Right lobe of liver (tissue), 6 donors: ENCODE measurements around the gene SH3BP2. TPM values are rescaled to one million over a fixed set of nuclear protein-coding genes. Genes with fewer than 3 reads are reported as not detected.
A peak's percentile ranks its signal among the peaks of the same experiment; 100 is the strongest.

Source experiments
- ATAC-seq, 4 donors: fragments of 200-7000 bp; cut with Tn5 transposase; one replicate each; pipeline ENCODE4 v1.9.1; 2020; ENCODE audit warnings: mild to moderate bottlenecking in 4 of 4, moderate library complexity in 4 of 4
- DNase-seq, 3 donors: peaks; one replicate each; pipeline ENCODE4 v3.0.0-alpha.2; 2020
- H3K27ac ChIP-seq, 3 donors: fragments of 200-600 bp; one replicate each; pipeline ENCODE4 v1.8.0; 2022
- H3K27me3 ChIP-seq, 2 donors: fragments of 200-600 bp; one replicate each; pipeline ENCODE4 v1.8.0; 2022
- H3K36me3 ChIP-seq, 4 donors: fragments of 200-600 bp; sonication (generic) in 1 of 4; one replicate each; pipeline versions ENCODE4 v1.5.1 to v1.8.0; 2017 to 2022; ENCODE audit warnings: control low read depth in 1 of 4
- H3K4me1 ChIP-seq, 4 donors: fragments of 200-600 bp; sonication (generic) in 1 of 4; one replicate each; pipeline versions ENCODE4 v1.5.1 to v1.8.0; 2017 to 2022; ENCODE audit warnings: control low read depth in 1 of 4
- H3K4me3 ChIP-seq, 3 donors: fragments of 200-600 bp; one replicate each; pipeline ENCODE4 v1.8.0; 2022
- H3K9me3 ChIP-seq, 4 donors: fragments of 200-600 bp; sonication (generic) in 1 of 4; one replicate each; pipeline versions ENCODE4 v1.5.1 to v1.8.0; 2017 to 2022; ENCODE audit warnings: control low read depth in 1 of 4
- CTCF ChIP-seq, 4 donors: fragments of 200-600 bp in 3 of 4; fragments of 450-650 bp in 1 of 4; IDR thresholded peaks; one replicate each; pipeline versions ENCODE4 v1.5.1 to v1.8.0; 2016 to 2022; ENCODE audit warnings: antibody characterized with exemption in 4 of 4, mild to moderate bottlenecking in 2 of 4
- POLR2A ChIP-seq: fragments of 450-650 bp; IDR thresholded peaks from one replicate; pipeline ENCODE4 v1.6.1; 2017; ENCODE audit warnings: antibody characterized with exemption, mild to moderate bottlenecking
- WGBS: methylation state at CpG from one replicate; pipeline ENCODE4 v1.1.6; 2018; ENCODE audit warnings: low coverage, low lambda C conversion rate; ENCODE audit not compliant: insufficient coverage; ENCODE audit errors: missing lambda C conversion rate; 5-methylcytosine and 5-hydroxymethylcytosine counted together
- intact Hi-C, 2 donors: fragments of 100-400 bp; cut with DNase I; formaldehyde crosslinking; loops; one replicate each; pipeline versions ENCODE4 v1.11.2 to v1.14.1; 2022
- total RNA-seq, 6 experiments: library from RNA; depleted of rRNA in 2 of 6; stranded (reverse); fragments of >200 nt in 2 of 6; fragmentation: NEBNext Ultra II Directional in 3 of 6; extraction: Animal tissue kit (Norgen Biotek cat#: 25700) in 3 of 6; gene quantifications; one replicate each; pipeline versions ENCODE4 v1.1.0 to v1.2.4, GENCODE V29; 2016 to 2023
- donor health status: DM: no; HTN: yes; CAD: no.
- donor health status: DM: no; HTN: no; CAD: no.
- donor health status: DM: no; HTN: no; CAD: no.
- donor health status: DM: no; HTN: yes; CAD: no.
- donor health status: DM: no; HTN: yes; CAD: no.

The SH3BP2 gene
- total RNA-seq, 6 experiments from 2014 or later: 34.9 to 51.8 (median 40.7) TPM

GRCh38 chr4:2856266-2856665, 63.4 kb downstream of the SH3BP2 start:
- WGBS: 100% methylated on average over 3 of the region's 3 CpGs
- DNase-seq: no peak
- no peak for ATAC-seq
- H3K27ac ChIP-seq: no peak overlapping the region
- peaks cover 0 to 13% (median 0%) of the 10 kb centered on the region in 4 donors for H3K36me3 ChIP-seq
- peaks cover 0 to 55% (median 25%) of the 10 kb centered on the region in 4 donors for H3K4me1 ChIP-seq
- H3K27me3 ChIP-seq: no peaks in the 10 kb centered on the region
- no peaks in the 10 kb centered on the region for H3K9me3 ChIP-seq
- intact Hi-C loops: no loop called here
- no peak for TF ChIP-seq POLR2A
- no peak for TF ChIP-seq CTCF (IDR thresholded peaks at IDR 0.05)
- H3K4me3 ChIP-seq: no peak overlapping the region

GRCh38 chr4:2857349-2857927, 64.6 kb downstream of the SH3BP2 start:
- no peak overlapping the region for H3K4me3 ChIP-seq
- intact Hi-C loops: no loop called here
- no peak for DNase-seq
- 71% methylated on average over 5 of the region's 5 CpGs for WGBS
- no peaks in the 10 kb centered on the region for H3K27me3 ChIP-seq
- H3K9me3 ChIP-seq: no peaks in the 10 kb centered on the region
- H3K27ac ChIP-seq: peak overlapping the region; percentile 6 to 59 (median 52)
- peaks cover 0 to 61% (median 26%) of the 10 kb centered on the region in 4 donors for H3K4me1 ChIP-seq
- ATAC-seq: peak; percentile 15 to 41 (median 28)
- TF ChIP-seq CTCF (IDR thresholded peaks at IDR 0.05) (no peak), POLR2A (no peak)
- H3K36me3 ChIP-seq: peaks cover 0 to 13% (median 0%) of the 10 kb centered on the region in 4 donors

- DNase-seq: peak in 2 of 3 donors; percentile 51 to 63
- no peak for TF ChIP-seq CTCF (IDR thresholded peaks at IDR 0.05)
- Histone ChIP-seq H3K27me3 (no peaks in the 10 kb centered on the region), H3K4me1 (peaks cover 0 to 52% (median 22%) of the 10 kb centered on the region in 4 donors), H3K27ac (peak overlapping the region; percentile 38 to 59 (median 52)), H3K9me3 (no peaks in the 10 kb centered on the region), H3K36me3 (peaks cover 0 to 10% (median 0%) of the 10 kb centered on the region in 4 donors), H3K4me3 (no peak overlapping the region)
- intact Hi-C loops: no loop called here
- 54% methylated on average over 7 of the region's 7 CpGs for WGBS
- peak; percentile 86 to 87 (median 87) for ATAC-seq
Measured at GRCh38 chr4:2858451-2859217, 65.7 kb downstream of the SH3BP2 start.

- H3K27ac ChIP-seq: peak overlapping the region in 2 of 3 donors; percentile 4 to 38
- peaks cover 0 to 52% (median 22%) of the 10 kb centered on the region in 4 donors for H3K4me1 ChIP-seq
- no peak for ATAC-seq
- DNase-seq: no peak
- intact Hi-C loops: no loop called here
- no peak for TF ChIP-seq POLR2A
- no peak for TF ChIP-seq CTCF (IDR thresholded peaks at IDR 0.05)
- peaks cover 0 to 1% (median 0%) of the 10 kb centered on the region in 4 donors for H3K36me3 ChIP-seq
- no peaks in the 10 kb centered on the region for H3K27me3 ChIP-seq
- no peaks in the 10 kb centered on the region for H3K9me3 ChIP-seq
- 51% methylated on average over 3 of the region's 3 CpGs for WGBS
- H3K4me3 ChIP-seq: no peak overlapping the region
Measured at GRCh38 chr4:2859514-2859913, 66.6 kb downstream of the SH3BP2 start.
